Stimulated activated CD8-positive, alpha-beta memory T cell treated with anti-CD3 and anti-CD28 coated beads, Interleukin-7, amount 100 ng/mL, for 48 hours (primary cell): ENCODE data around the gene TAF6.

Source experiments
- DNase-seq, 2 donors: peaks; one replicate each; pipeline ENCODE4 v3.0.0-alpha.2; 2020; ENCODE audit warnings: low read depth in 1 of 2; ENCODE audit errors: extremely low read depth in 1 of 2

TAF6 gene

GRCh38 chr7:100098913-100099312 lies 20.2 kb downstream of the TAF6 start:
- DNase-seq: no peak

GRCh38 chr7:100095704-100096103 lies 23.5 kb downstream of the TAF6 start:
- no peak for DNase-seq

GRCh38 chr7:100095289-100095688 lies 23.9 kb downstream of the TAF6 start:
- DNase-seq: no peak

- no peak for DNase-seq
These were observed 25.2 kb downstream of the TAF6 start for GRCh38 chr7:100093925-100094486.

- DNase-seq: no peak
These were observed 25.7 kb downstream of the TAF6 start for GRCh38 chr7:100093498-100093897.

- no peak for DNase-seq
These were observed 26.1 kb downstream of the TAF6 start for GRCh38 chr7:100093054-100093453.

GRCh38 chr7:100091411-100092181 lies 27.6 kb downstream of the TAF6 start:
- no peak for DNase-seq

GRCh38 chr7:100090527-100091410 lies 28.4 kb downstream of the TAF6 start:
- no peak for DNase-seq

- no peak for DNase-seq
These were observed 29.5 kb downstream of the TAF6 start for GRCh38 chr7:100089458-100090196.

GRCh38 chr7:100088621-100089457 lies 30.3 kb downstream of the TAF6 start, which contains the start of gene COPS6:
TSS of gene COPS6 (plus strand) at chr7:100088969. CDS start at chr7:100088991, 22 bp downstream.
- peak; percentile 64 to 72 for DNase-seq

GRCh38 chr7:100088095-100088620 lies 31.0 kb downstream of the TAF6 start:
- DNase-seq: no peak

GRCh38 chr7:100087055-100087750 lies 32.0 kb downstream of the TAF6 start:
- no peak for DNase-seq

- no peak for DNase-seq
These were observed 33.6 kb downstream of the TAF6 start for GRCh38 chr7:100085515-100085914.

GRCh38 chr7:100082978-100083377 lies 36.2 kb downstream of the TAF6 start:
- DNase-seq: no peak

GRCh38 chr7:100081535-100082102 lies 37.5 kb downstream of the TAF6 start, which contains the start of gene ZNF3:
TSS of gene ZNF3 (minus strand) at chr7:100081723. CDS start at chr7:100077357, 4,366 bp downstream.
- peak; percentile 98 for DNase-seq

- DNase-seq: no peak
These were observed 38.1 kb downstream of the TAF6 start for GRCh38 chr7:100080907-100081534.

GRCh38 chr7:100079024-100079560 lies 40.1 kb downstream of the TAF6 start:
- no peak for DNase-seq

GRCh38 chr7:100077205-100077604 lies 42.0 kb downstream of the TAF6 start:
- DNase-seq: no peak
